ENCODE results near the gene METTL15.

- TF ChIP-seq POLR2A (IDR thresholded peaks at IDR 0.05), result no peak
- no peak for TF ChIP-seq CTCF (IDR thresholded peaks at IDR 0.05)
Measured at GRCh38 chr11:28242596-28242995, 134.4 kb downstream of the METTL15 start.
